Astrocyte (in vitro differentiated cells and primary cell): Measurements from ENCODE around the gene AP2B1. TPM values are rescaled to one million over a fixed set of nuclear protein-coding genes. Genes with fewer than 3 reads are reported as not detected.

Experiments
- DNase-seq: peaks from one replicate; pipeline ENCODE4 v3.0.0-alpha.2; 2010; ENCODE audit warnings: low read depth
- FAIRE-seq: peaks from 2 replicates; lab custom pipeline; 2011; peaks lifted over from hg19 to GRCh38; lab: Jason Lieb, UNC
- H2AFZ ChIP-seq: 2 replicates; pipeline ENCODE4 v1.6.0; 2012; ENCODE audit warnings: low read depth, low read length, inconsistent platforms
- H3K27ac ChIP-seq: 2 replicates; pipeline ENCODE4 v1.5.1; 2011; ENCODE audit warnings: low read depth, low read length, inconsistent platforms
- H3K27me3 ChIP-seq: 2 replicates; pipeline ENCODE4 v1.6.0; 2011; ENCODE audit warnings: low read length, inconsistent platforms; ENCODE audit not compliant: insufficient read depth
- H3K36me3 ChIP-seq: 2 replicates; pipeline ENCODE4 v1.5.1; 2011; ENCODE audit warnings: low read length, inconsistent platforms; ENCODE audit not compliant: insufficient read depth
- H3K4me1 ChIP-seq: 2 replicates; pipeline ENCODE4 v1.5.1; 2011; ENCODE audit warnings: low read length, inconsistent platforms; ENCODE audit not compliant: insufficient read depth
- H3K4me2 ChIP-seq: 2 replicates; pipeline ENCODE4 v1.6.0; 2012; ENCODE audit warnings: low read length, inconsistent platforms
- H3K4me3 ChIP-seq: 2 replicates; pipeline ENCODE4 v1.5.1; 2011; ENCODE audit warnings: low read depth, mild to moderate bottlenecking, low read length, inconsistent platforms; ENCODE audit not compliant: insufficient read depth
- H3K79me2 ChIP-seq: 2 replicates; pipeline ENCODE4 v1.6.0; 2012; ENCODE audit warnings: mild to moderate bottlenecking, low read length, inconsistent platforms; ENCODE audit not compliant: insufficient read depth
- H3K9ac ChIP-seq: 2 replicates; pipeline ENCODE4 v1.6.0; 2012; ENCODE audit warnings: mild to moderate bottlenecking, low read length, inconsistent platforms
- H3K9me3 ChIP-seq: 2 replicates; pipeline ENCODE4 v1.5.1; 2012; ENCODE audit warnings: low read depth, mild to moderate bottlenecking, low read length, inconsistent platforms; ENCODE audit not compliant: insufficient read depth
- H4K20me1 ChIP-seq: 2 replicates; pipeline ENCODE4 v1.6.0; 2012; ENCODE audit warnings: low read length, inconsistent platforms; ENCODE audit not compliant: insufficient read depth
- H3K27ac Mint-ChIP-seq: one replicate; pipeline ENCODE4 v1.8.0; 2021; ENCODE audit warnings: mild to moderate bottlenecking, mixed read lengths; ENCODE audit not compliant: unreplicated experiment
- H3K27me3 Mint-ChIP-seq: one replicate; pipeline ENCODE4 v1.8.0; 2021; ENCODE audit warnings: low read depth, mixed read lengths; ENCODE audit not compliant: unreplicated experiment
- H3K36me3 Mint-ChIP-seq: one replicate; pipeline ENCODE4 v1.8.0; 2021; ENCODE audit warnings: low read depth, mixed read lengths; ENCODE audit not compliant: unreplicated experiment
- H3K4me1 Mint-ChIP-seq: one replicate; pipeline ENCODE4 v1.8.0; 2021; ENCODE audit warnings: low read depth, mixed read lengths; ENCODE audit not compliant: unreplicated experiment
- H3K4me3 Mint-ChIP-seq: one replicate; pipeline ENCODE4 v1.8.0; 2021; ENCODE audit warnings: mild to moderate bottlenecking, moderate library complexity, mixed read lengths; ENCODE audit not compliant: unreplicated experiment
- H3K9me3 Mint-ChIP-seq: one replicate; pipeline ENCODE4 v1.8.0; 2021; ENCODE audit warnings: mild to moderate bottlenecking, mixed read lengths; ENCODE audit not compliant: unreplicated experiment
- EZH2 ChIP-seq: IDR thresholded peaks from 2 replicates; pipeline ENCODE4 v1.6.1; 2012; ENCODE audit warnings: mild to moderate bottlenecking, low read length, inconsistent platforms; ENCODE audit not compliant: insufficient read depth
- total RNA-seq: library from RNA; stranded (reverse); gene quantifications from 2 replicates; pipeline ENCODE4 v1.2.1, GENCODE V29; 2021
- TF ChIP-seq, protein P1 (sequence below): IDR thresholded peaks from 2 replicates; pipeline ENCODE4 v1.5.1; 2011; ENCODE audit warnings: low read depth, mild to moderate bottlenecking, inconsistent platforms, low read length, moderate library complexity; ENCODE audit not compliant: insufficient read depth

Gene AP2B1
- total RNA-seq, 1 donor from 2014 or later, result 313 TPM

DNA sequence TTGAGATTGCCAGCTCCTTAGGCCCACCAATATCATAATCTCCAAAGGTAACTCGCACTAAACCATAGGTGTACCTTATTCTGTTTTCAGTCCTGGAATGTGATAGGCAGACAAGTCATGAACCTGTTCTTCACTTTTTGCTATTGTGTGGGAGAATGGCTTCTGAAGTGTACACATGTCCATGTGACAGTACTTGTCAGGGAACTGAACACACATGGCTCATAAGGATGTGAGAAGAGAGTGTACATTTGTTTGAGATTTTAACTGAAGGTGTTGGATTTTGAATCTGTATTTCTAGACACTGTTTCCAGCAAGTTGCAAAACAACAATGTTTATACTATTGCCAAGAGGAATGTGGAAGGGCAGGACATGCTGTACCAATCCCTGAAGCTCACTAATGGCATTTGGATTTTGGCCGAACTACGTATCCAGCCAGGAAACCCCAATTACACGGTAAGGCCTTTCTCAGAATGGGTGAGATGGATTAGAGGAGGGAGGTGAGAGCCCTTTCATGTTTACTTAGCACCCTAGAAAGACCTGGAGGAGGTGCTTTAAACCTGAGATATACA is 129.9 kb downstream of the AP2B1 start:
- Histone ChIP-seq H4K20me1 (peaks cover 26% of the 10 kb centered on the region), H3K36me3 (peaks cover 33% of the 10 kb centered on the region), H3K4me3 (no peak overlapping the region), H3K4me1 (peaks cover 18% of the 10 kb centered on the region), H3K4me2 (no peak overlapping the region), H3K9me3 (no peaks in the 10 kb centered on the region), H3K79me2 (peaks cover 3% of the 10 kb centered on the region), H2AFZ (no peak overlapping the region), H3K9ac (no peak overlapping the region), H3K27me3 (no peaks in the 10 kb centered on the region), H3K27ac (no peak overlapping the region)
- Mint-ChIP-seq H3K9me3 (no peaks in the 10 kb centered on the region), H3K4me1 (peaks cover 2% of the 10 kb centered on the region), H3K36me3 (peaks cover 2% of the 10 kb centered on the region), H3K4me3 (no peak overlapping the region), H3K27ac (no peak overlapping the region), H3K27me3 (no peaks in the 10 kb centered on the region)
- FAIRE-seq, result no peak
- no peak for TF ChIP-seq EZH2
- TF ChIP-seq, protein P1, sequence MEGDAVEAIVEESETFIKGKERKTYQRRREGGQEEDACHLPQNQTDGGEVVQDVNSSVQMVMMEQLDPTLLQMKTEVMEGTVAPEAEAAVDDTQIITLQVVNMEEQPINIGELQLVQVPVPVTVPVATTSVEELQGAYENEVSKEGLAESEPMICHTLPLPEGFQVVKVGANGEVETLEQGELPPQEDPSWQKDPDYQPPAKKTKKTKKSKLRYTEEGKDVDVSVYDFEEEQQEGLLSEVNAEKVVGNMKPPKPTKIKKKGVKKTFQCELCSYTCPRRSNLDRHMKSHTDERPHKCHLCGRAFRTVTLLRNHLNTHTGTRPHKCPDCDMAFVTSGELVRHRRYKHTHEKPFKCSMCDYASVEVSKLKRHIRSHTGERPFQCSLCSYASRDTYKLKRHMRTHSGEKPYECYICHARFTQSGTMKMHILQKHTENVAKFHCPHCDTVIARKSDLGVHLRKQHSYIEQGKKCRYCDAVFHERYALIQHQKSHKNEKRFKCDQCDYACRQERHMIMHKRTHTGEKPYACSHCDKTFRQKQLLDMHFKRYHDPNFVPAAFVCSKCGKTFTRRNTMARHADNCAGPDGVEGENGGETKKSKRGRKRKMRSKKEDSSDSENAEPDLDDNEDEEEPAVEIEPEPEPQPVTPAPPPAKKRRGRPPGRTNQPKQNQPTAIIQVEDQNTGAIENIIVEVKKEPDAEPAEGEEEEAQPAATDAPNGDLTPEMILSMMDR, result no peak
- peak; percentile 52 for DNase-seq

DNA sequence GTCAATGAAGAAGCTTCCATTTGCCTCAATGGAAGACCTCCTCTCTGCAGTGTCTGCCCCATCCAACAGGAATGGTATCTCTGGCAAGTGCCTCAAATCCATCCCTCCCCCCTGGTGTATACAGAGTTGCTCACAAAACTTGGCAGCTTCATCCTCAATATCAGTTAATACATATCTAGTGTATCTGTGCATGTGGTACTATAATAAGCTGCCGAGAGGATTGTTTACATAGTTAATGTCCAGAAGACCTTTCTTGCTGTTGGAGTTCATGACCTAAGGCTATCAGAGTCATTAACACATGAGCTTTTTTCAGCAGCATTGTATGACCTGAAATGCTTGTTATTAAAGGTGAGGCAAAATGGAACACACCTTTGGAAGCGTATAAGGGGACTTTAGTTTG is 130.4 kb downstream of the AP2B1 start:
- TF ChIP-seq, protein P1, result no peak
- no peak overlapping the region for H3K4me3 Mint-ChIP-seq
- FAIRE-seq (no peak), DNase-seq (no peak)
- Histone ChIP-seq H3K36me3 (peaks cover 33% of the 10 kb centered on the region), H4K20me1 (peaks cover 26% of the 10 kb centered on the region), H3K4me3 (no peak overlapping the region), H3K27ac (no peak overlapping the region), H3K4me2 (no peak overlapping the region), H2AFZ (no peak overlapping the region), H3K4me1 (peaks cover 17% of the 10 kb centered on the region), H3K79me2 (peaks cover 3% of the 10 kb centered on the region), H3K9me3 (no peaks in the 10 kb centered on the region), H3K27me3 (no peaks in the 10 kb centered on the region), H3K9ac (no peak overlapping the region)
- no peaks in the 10 kb centered on the region for H3K27me3 Mint-ChIP-seq
- H3K4me1 Mint-ChIP-seq, result peaks cover 2% of the 10 kb centered on the region
- no peak overlapping the region for H3K27ac Mint-ChIP-seq
- no peaks in the 10 kb centered on the region for H3K9me3 Mint-ChIP-seq
- peaks cover 2% of the 10 kb centered on the region for H3K36me3 Mint-ChIP-seq

DNA sequence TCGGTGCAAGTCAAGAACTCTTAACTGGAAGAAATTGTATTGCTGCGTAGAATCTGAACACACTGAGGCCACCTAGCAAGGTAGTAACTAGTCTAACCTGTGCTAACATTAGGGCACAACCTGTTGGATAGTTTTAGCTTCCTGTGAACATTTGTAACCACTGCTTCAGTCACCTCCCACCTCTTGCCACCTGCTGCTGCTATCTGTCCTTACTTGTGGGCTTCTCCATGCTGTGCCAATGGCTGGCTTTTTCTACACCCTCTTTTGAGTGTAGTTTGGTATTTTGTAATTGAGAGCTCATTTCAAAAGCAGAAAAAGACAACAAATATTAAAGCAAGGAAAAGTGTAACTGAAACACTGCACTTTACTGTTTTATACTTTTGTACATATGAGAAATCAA is 136.6 kb downstream of the AP2B1 start:
- Histone ChIP-seq H3K36me3 (peaks cover 35% of the 10 kb centered on the region), H4K20me1 (peaks cover 35% of the 10 kb centered on the region), H3K79me2 (no peaks in the 10 kb centered on the region), H3K4me1 (peaks cover 20% of the 10 kb centered on the region), H3K27ac (no peak overlapping the region), H3K27me3 (no peaks in the 10 kb centered on the region), H3K4me3 (no peak overlapping the region), H3K9ac (no peak overlapping the region), H2AFZ (no peak overlapping the region), H3K4me2 (no peak overlapping the region), H3K9me3 (no peaks in the 10 kb centered on the region)
- Mint-ChIP-seq H3K36me3 (peaks cover 11% of the 10 kb centered on the region), H3K27me3 (no peaks in the 10 kb centered on the region), H3K9me3 (no peaks in the 10 kb centered on the region), H3K4me1 (peaks cover 22% of the 10 kb centered on the region), H3K27ac (no peak overlapping the region), H3K4me3 (no peak overlapping the region)
- FAIRE-seq (no peak), DNase-seq (no peak)
- no peak for TF ChIP-seq EZH2
- TF ChIP-seq, protein P1, result no peak
